Spinal cord (tissue), 10 donors: ENCODE data around the gene SLC25A27. TPM values are rescaled to one million over a fixed set of nuclear protein-coding genes. Genes with fewer than 3 reads are reported as not detected.

Experiments
- DNase-seq, 6 donors: peaks; one replicate each; pipeline versions ENCODE4 v3.0.0 to v3.0.0-alpha.2; 2013 to 2015; ENCODE audit warnings: low spot score in 6 of 6, low read depth in 4 of 6
- H3K27ac ChIP-seq: one replicate; pipeline ENCODE4 v1.5.1; 2013; ENCODE audit warnings: low read depth, low read length, control low read depth
- H3K27me3 ChIP-seq: one replicate; pipeline ENCODE4 v1.6.1; 2013; ENCODE audit warnings: low read length; ENCODE audit not compliant: control insufficient read depth, insufficient read depth
- H3K36me3 ChIP-seq: one replicate; pipeline ENCODE4 v1.6.1; 2013; ENCODE audit warnings: low read length; ENCODE audit not compliant: control insufficient read depth, insufficient read depth
- H3K4me1 ChIP-seq: one replicate; pipeline ENCODE4 v1.6.1; 2013; ENCODE audit warnings: low read length; ENCODE audit not compliant: control insufficient read depth, insufficient read depth
- H3K4me3 ChIP-seq: one replicate; pipeline ENCODE4 v1.5.1; 2013; ENCODE audit warnings: low read depth, low read length, control low read depth
- H3K9me3 ChIP-seq: one replicate; pipeline ENCODE4 v1.6.1; 2013; ENCODE audit warnings: low read length; ENCODE audit not compliant: control insufficient read depth, insufficient read depth
- WGBS: methylation state at CpG from one replicate; pipeline ENCODE4 v1.1.5; 2013; ENCODE audit warnings: missing lambda C conversion rate; ENCODE audit not compliant: insufficient coverage; 5-methylcytosine and 5-hydroxymethylcytosine counted together
- polyA plus RNA-seq, 2 donors: library from polyadenylated mRNA; unstranded; fragments of 120-200 nt; gene quantifications; one replicate each; pipeline ENCODE4 v1.2.1, GENCODE V29; 2013; ENCODE audit not compliant: insufficient read length in 2 of 2
- total RNA-seq, 2 donors: library from RNA; depleted of rRNA in 1 of 2; stranded (reverse); fragments of 120-200 nt in 1 of 2; fragments of >200 nt in 1 of 2; gene quantifications; one replicate each; pipeline versions ENCODE4 v1.2.3 to v1.2.4, GENCODE V29; 2013 to 2014
- donor health status: healthy.

SLC25A27 gene
- total and polyA plus RNA-seq, 4 donors = 43.5 to 69.5 (median 54.9) TPM

DNA sequence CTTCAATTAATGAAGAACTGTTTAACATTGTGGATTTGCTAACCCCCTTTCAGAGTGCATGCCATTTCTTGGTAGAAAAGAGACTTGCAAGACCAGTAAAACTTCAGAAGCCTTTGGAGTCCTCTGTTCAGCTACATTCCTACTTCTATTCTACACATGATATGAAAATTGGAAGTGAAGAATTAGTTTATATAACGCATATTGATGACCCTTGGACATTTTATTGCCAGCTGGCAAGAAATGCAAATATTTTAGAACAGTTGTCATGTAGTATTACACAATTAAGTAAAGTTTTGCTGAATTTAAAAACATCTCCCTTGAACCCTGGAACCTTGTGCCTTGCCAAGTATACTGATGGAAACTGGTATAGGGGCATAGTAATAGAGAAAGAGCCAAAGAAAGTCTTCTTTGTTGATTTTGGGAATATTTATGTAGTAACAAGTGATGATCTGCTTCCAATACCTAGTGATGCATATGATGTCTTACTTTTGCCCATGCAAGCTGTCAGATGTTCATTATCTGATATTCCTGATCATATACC lies 38.2 kb downstream of the SLC25A27 start:
- no CpG with 5 or more reads among the region's 1 CpG for WGBS
- no peaks in the 10 kb centered on the region for H3K9me3 ChIP-seq
- H3K36me3 ChIP-seq = peaks cover 12% of the 10 kb centered on the region
- no peak overlapping the region for H3K4me3 ChIP-seq
- H3K4me1 ChIP-seq = no peaks in the 10 kb centered on the region
- no peak for DNase-seq
- H3K27ac ChIP-seq = no peak overlapping the region
- no peaks in the 10 kb centered on the region for H3K27me3 ChIP-seq

DNA sequence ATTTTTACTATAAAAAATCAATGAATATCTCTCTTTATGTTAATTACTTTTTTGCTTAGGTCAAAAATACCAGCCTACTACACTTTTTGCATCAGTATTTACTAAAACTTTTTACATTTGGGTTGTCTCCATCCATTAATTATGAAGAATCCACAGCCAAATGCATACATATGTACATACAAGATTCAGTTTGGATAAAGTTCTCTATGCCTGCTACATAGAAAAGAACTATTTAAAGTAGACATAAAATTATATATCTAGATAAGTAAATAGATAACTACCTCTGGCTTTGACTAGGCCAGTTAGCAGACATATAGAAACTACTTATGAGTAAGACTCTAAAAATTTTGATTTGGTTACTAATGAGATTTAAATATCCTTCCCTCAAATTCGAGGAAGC lies 47.2 kb downstream of the SLC25A27 start:
- WGBS = no CpG with 5 or more reads among the region's 1 CpG
- Histone ChIP-seq H3K36me3 (no peaks in the 10 kb centered on the region), H3K27me3 (no peaks in the 10 kb centered on the region), H3K27ac (no peak overlapping the region), H3K9me3 (no peaks in the 10 kb centered on the region), H3K4me3 (no peak overlapping the region), H3K4me1 (no peaks in the 10 kb centered on the region)
- peak in 1 of 6 donors; percentile 7 for DNase-seq

DNA sequence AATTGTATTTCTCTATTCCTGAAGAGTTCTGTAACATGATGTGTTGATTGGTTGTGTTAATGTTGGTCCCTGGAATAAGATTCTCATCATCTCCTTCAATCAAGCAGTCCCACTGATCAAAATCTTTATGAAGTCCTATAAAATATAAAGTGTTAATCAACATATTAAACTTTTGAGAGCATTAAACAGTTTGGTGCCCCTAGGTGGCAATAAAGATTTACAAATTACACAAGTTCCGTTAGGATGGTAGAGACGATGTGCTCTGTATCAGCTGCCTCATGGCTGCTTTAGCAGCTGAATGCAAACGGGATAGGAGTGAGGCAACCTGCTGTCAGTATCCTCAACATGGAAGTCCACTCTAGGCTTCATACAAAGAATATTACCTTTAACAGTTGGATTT lies 51.8 kb downstream of the SLC25A27 start:
- peak in 5 of 6 donors; percentile 2 to 70 (median 15) for DNase-seq
- no peaks in the 10 kb centered on the region for H3K4me1 ChIP-seq
- no peak overlapping the region for H3K4me3 ChIP-seq
- H3K36me3 ChIP-seq = no peaks in the 10 kb centered on the region
- H3K27me3 ChIP-seq = no peaks in the 10 kb centered on the region
- H3K27ac ChIP-seq = no peak overlapping the region
- 18% methylated on average over 2 of the region's 3 CpGs for WGBS
- H3K9me3 ChIP-seq = no peaks in the 10 kb centered on the region

DNA sequence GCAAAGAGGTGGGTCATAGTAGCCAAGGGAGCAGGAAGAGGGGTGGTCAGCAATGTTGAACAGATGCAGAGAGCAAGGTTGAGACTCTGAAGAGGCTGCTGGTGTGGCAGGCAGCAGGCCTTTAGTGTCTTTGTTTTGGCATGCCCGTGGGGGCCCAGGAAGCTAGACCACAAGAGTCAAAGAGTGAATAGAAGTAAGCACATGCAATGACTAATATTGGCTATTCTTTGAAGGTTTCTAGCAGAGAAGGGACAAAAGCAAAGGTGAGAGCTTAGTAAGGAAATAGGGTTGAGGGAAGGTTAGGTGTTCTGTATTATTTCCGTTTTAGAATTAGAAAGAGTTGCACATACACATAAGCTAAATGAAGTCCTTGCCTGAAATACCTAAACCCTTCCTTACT lies 53.7 kb downstream of the SLC25A27 start:
- Histone ChIP-seq H3K27ac (no peak overlapping the region), H3K9me3 (no peaks in the 10 kb centered on the region), H3K27me3 (no peaks in the 10 kb centered on the region), H3K36me3 (no peaks in the 10 kb centered on the region), H3K4me3 (no peak overlapping the region), H3K4me1 (no peaks in the 10 kb centered on the region)
- no peak for DNase-seq
- 100% methylated on average over 1 of the region's 2 CpGs for WGBS

DNA sequence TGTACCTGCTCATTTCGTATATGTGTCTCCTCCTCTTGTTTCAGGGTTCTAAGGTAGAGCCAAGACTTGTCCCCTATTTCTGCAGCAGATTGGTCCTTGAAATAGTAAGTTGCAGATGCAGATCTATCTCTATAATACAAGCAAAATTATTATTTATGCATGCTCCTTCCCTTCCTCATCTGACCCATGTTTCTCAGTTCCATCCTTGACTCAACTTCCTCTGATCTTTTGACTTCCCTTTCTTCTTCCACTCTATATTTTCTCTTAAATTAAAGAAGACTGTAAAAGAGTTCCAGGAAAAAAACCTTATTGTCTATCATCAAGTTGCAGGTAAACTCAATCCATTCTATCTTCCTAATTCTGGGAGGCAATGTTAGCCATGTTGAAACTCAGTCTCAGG lies 58.7 kb downstream of the SLC25A27 start:
- H3K36me3 ChIP-seq = no peaks in the 10 kb centered on the region
- H3K9me3 ChIP-seq = no peaks in the 10 kb centered on the region
- no peak for DNase-seq
- no peaks in the 10 kb centered on the region for H3K27me3 ChIP-seq
- no peak overlapping the region for H3K27ac ChIP-seq
- no peak overlapping the region for H3K4me3 ChIP-seq
- H3K4me1 ChIP-seq = no peaks in the 10 kb centered on the region
- 100% methylated on average over 1 of the region's 1 CpG for WGBS

GRCh38 chr6:46715141-46715540 lies 62.4 kb downstream of the SLC25A27 start:
- no peaks in the 10 kb centered on the region for H3K27me3 ChIP-seq

GRCh38 chr6:46719099-46719498 lies 66.3 kb downstream of the SLC25A27 start:
- H3K27me3 ChIP-seq = no peaks in the 10 kb centered on the region
- WGBS = 100% methylated on average over 1 of the region's 1 CpG
- no peak overlapping the region for H3K4me3 ChIP-seq
- H3K9me3 ChIP-seq = no peaks in the 10 kb centered on the region
- no peaks in the 10 kb centered on the region for H3K36me3 ChIP-seq
- DNase-seq = no peak
- no peaks in the 10 kb centered on the region for H3K4me1 ChIP-seq
- no peak overlapping the region for H3K27ac ChIP-seq

More at GRCh38 chr6:46715141-46715540, 62.4 kb downstream of the SLC25A27 start:
- Histone ChIP-seq H3K9me3 (no peaks in the 10 kb centered on the region), H3K4me1 (no peaks in the 10 kb centered on the region), H3K36me3 (no peaks in the 10 kb centered on the region), H3K4me3 (no peak overlapping the region), H3K27ac (no peak overlapping the region)
- DNase-seq = no peak

- H3K36me3 ChIP-seq = no peaks in the 10 kb centered on the region
- H3K9me3 ChIP-seq = no peaks in the 10 kb centered on the region
- no peak overlapping the region for H3K4me3 ChIP-seq
- no peak overlapping the region for H3K27ac ChIP-seq
- WGBS = no CpG with 5 or more reads among the region's 1 CpG
- no peak for DNase-seq
- H3K27me3 ChIP-seq = no peaks in the 10 kb centered on the region
- no peaks in the 10 kb centered on the region for H3K4me1 ChIP-seq
These were observed 67.6 kb downstream of the SLC25A27 start for GRCh38 chr6:46720401-46720800.

Other genes starting within 250 kb of the SLC25A27 start
- 10 to 100 TPM; 16.4 to 57.5 TPM for gene RCAN2, start 161.5 kb upstream of the SLC25A27 start, total RNA-seq
- gene RCAN2, start 161.5 kb upstream of the SLC25A27 start, polyA plus RNA-seq = 10 to 100 TPM; 63.1 to 80.3 TPM
- gene CYP39A1, start 157 bp upstream of the SLC25A27 start, total RNA-seq = 10 to 100 TPM in 1 of 2 donors, 1 to 10 TPM in 1; 8.6 to 10.8 TPM
- 1 to 10 TPM; 2.2 to 2.4 TPM for gene CYP39A1, start 157 bp upstream of the SLC25A27 start, polyA plus RNA-seq
- gene TDRD6, start 34.9 kb downstream of the SLC25A27 start, total RNA-seq = 1 to 10 TPM in 1 of 2 donors, under 1 TPM in 1; 0.44 to 1.2 TPM
- gene TDRD6, start 34.9 kb downstream of the SLC25A27 start, polyA plus RNA-seq = 1 to 10 TPM; 3.4 to 3.8 TPM
- 10 to 100 TPM in 1 of 2 donors, 1 to 10 TPM in 1; 5.4 to 10.9 TPM for gene PLA2G7, start 82.4 kb downstream of the SLC25A27 start, total RNA-seq
- gene PLA2G7, start 82.4 kb downstream of the SLC25A27 start, polyA plus RNA-seq = 1 to 10 TPM; 7.7 to 9.0 TPM
- gene ANKRD66, start 94.0 kb downstream of the SLC25A27 start, total RNA-seq = 1 to 10 TPM in 1 of 2 donors, under 1 TPM in 1; 0.69 to 3.5 TPM
- 1 to 10 TPM; 1.9 to 3.2 TPM for gene ANKRD66, start 94.0 kb downstream of the SLC25A27 start, polyA plus RNA-seq
- gene MEP1A, start 140.4 kb downstream of the SLC25A27 start, total RNA-seq = under 1 TPM in 1 of 2 donors, not detected in 1; 0.06 TPM
- gene MEP1A, start 140.4 kb downstream of the SLC25A27 start, polyA plus RNA-seq = under 1 TPM; 0.08 to 0.09 TPM